GM18873 (cell line): ENCODE data around the gene MRTFB.
A peak's percentile ranks its signal among the peaks of the same experiment; 100 is the strongest.

Experiments
- ATAC-seq: cut with Tn5 transposase; IDR thresholded peaks from one replicate; pipeline ENCODE4 v1.9.1; 2021; ENCODE audit warnings: mild to moderate bottlenecking, moderate library complexity, moderate number of reproducible peaks; ENCODE audit not compliant: unreplicated experiment, low FRiP score

The MRTFB gene

GRCh38 chr16:14304891-14305460 lies 233.9 kb downstream of the MRTFB start:
- no peak for ATAC-seq

DNA sequence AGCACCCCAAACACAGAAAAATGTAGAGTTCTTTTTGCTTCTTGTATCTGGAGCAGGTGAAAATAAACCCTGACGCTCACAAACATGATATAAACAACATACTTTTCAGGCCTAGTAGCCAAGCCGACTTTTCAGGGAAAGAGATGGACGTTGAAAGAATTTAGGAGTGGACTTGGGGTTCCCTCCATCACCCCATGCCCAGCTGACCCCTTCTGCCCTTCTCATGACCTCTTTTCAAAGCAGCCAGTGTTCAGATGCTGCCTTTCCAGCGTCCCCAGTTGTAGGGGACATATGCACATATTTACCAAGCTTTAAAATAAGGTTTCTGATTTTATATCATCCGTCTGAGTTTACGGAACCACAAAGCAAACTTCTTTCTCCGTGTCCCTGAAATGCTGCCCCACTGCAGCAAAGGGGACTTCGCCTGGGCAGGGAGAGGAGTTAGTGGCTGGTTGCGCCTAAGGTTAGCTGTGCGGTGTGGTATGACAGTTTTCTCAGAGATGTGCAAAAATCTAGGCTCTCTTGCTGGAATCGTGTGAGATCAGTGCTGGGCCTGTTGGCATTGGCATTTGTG lies 235.5 kb downstream of the MRTFB start:
- ATAC-seq: no peak

DNA sequence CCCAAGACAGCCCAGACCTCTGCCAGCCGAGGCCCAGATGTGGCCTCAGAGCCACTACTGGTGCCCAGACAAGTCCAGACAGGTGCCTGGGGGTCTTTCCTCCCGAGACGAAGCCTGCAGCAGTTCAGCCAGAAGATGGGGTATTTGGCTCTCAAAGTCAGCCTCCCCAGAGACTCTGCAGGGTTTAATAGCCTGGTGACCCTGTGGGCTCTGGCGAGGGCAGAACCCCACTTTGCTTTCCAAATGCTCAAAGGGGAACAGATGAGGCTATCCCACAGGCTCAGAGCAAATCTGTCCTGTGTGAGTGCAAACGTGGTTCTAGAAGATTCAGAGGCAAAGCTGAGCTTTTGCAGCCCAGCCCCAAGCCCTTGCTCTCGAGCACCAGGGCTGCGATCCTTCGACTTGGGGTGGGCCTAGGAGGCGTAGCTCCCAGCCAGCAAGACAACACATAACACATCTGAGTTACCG lies 236.0 kb downstream of the MRTFB start:
- no peak for ATAC-seq

GRCh38 chr16:14307527-14308367 lies 236.6 kb downstream of the MRTFB start:
- no peak for ATAC-seq

- ATAC-seq: no peak
These were observed 237.2 kb downstream of the MRTFB start for GRCh38 chr16:14308368-14308723.

GRCh38 chr16:14309001-14309886 lies 238.1 kb downstream of the MRTFB start:
- ATAC-seq: no peak

GRCh38 chr16:14309906-14310305 lies 238.8 kb downstream of the MRTFB start:
- ATAC-seq: no peak

DNA sequence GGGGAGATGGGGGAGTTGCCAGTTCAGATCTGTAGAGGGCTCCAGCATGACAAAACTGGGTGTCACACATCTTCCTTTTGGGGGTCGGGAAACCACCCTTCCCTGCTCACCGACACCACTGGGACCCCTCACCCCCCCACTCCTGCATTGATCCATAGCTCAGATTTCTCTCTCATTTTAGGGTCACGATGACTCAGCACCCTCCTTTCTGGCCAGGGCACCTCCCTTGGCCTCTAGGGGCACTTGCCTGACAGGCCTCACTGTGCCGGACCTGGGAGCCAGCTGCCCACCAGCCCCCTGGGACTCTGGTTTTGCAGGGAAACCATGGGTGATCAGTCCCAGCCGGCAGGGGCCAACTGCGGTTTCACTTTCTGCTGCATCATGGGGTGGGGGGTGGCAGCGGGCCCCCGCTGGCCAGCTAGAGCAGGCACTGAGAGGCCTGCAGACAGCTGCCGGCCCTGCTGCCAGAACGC lies 239.4 kb downstream of the MRTFB start:
- ATAC-seq: peak; percentile 55

- no peak for ATAC-seq
These were observed 243.0 kb downstream of the MRTFB start for GRCh38 chr16:14314116-14314515.

DNA sequence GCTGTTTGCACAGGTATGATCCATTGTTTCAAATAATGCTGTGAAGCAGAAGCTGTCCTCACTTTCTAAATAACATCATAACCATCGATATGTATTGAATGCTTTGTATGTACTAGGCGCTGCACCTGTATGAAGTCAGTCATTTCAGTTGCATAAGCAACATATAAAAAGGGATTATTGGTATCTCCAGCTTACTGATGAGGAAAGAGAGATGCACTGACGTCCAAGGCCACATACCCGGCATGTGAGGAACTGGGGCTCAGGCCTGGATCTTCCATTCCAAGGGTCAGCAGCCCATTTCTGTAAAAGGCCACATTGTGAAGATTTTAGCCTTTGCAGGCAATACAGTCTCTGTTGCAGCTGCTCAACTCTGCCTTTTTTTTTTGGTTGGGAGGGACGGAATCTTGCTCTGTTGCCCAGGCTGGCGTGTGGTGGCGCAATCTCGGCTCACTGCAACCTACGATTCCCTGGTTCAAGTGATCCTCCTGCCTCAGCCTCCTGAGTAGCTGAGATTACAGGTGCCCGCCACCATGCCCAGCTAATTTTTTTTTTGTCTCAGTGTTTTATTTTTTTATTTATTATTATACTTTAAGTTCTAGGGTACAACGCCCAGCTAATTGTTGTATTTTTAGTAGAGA lies 244.7 kb downstream of the MRTFB start:
- no peak for ATAC-seq
